ENCODE results near the gene RPP25L. TPM values are rescaled to one million over a fixed set of nuclear protein-coding genes. Genes with fewer than 3 reads are reported as not detected.

RPP25L gene
- total RNA-seq, 1 experiment from 2014 or later = 42.8 TPM

- H3K27ac Mint-ChIP-seq (ENCODE audit: low read depth, unreplicated experiment) = no peak overlapping the region
- peaks cover 54% of the 10 kb centered on the region for H3K27me3 Mint-ChIP-seq (ENCODE audit: insufficient read depth, unreplicated experiment)
- peak; percentile 16 for DNase-seq (ENCODE audit: unreplicated experiment)
- H3K36me3 Mint-ChIP-seq (ENCODE audit: insufficient read depth, unreplicated experiment) = peaks cover 16% of the 10 kb centered on the region
- POLR2A ChIA-PET = interaction anchor here (1.1 to 3.9 kb wide), 2 partner anchors 10 to 16 kb away, joined by 3 to 19 read pairs; partner anchors contain the start of gene DCTN3
- no peak overlapping the region for H3K4me3 Mint-ChIP-seq (ENCODE audit: unreplicated experiment)
- H3K9me3 Mint-ChIP-seq (ENCODE audit: unreplicated experiment) = no peaks in the 10 kb centered on the region
- H3K4me1 Mint-ChIP-seq (ENCODE audit: insufficient read depth, unreplicated experiment) = peaks cover 30% of the 10 kb centered on the region
- CTCF ChIA-PET = interaction anchor here (1.1 to 1.4 kb wide), 2 partner anchors 13 to 17 kb away, joined by 3 to 5 read pairs; no protein-coding TSS in a partner anchor
- no TSS peak for BruUV-seq (replicated peaks)
- intact Hi-C loops (cut with micrococcal nuclease) = no loop called here
- TF ChIP-seq, protein P1, sequence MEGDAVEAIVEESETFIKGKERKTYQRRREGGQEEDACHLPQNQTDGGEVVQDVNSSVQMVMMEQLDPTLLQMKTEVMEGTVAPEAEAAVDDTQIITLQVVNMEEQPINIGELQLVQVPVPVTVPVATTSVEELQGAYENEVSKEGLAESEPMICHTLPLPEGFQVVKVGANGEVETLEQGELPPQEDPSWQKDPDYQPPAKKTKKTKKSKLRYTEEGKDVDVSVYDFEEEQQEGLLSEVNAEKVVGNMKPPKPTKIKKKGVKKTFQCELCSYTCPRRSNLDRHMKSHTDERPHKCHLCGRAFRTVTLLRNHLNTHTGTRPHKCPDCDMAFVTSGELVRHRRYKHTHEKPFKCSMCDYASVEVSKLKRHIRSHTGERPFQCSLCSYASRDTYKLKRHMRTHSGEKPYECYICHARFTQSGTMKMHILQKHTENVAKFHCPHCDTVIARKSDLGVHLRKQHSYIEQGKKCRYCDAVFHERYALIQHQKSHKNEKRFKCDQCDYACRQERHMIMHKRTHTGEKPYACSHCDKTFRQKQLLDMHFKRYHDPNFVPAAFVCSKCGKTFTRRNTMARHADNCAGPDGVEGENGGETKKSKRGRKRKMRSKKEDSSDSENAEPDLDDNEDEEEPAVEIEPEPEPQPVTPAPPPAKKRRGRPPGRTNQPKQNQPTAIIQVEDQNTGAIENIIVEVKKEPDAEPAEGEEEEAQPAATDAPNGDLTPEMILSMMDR (IDR thresholded peaks at IDR 0.05; ENCODE audit: unreplicated experiment) = no peak
Measured at GRCh38 chr9:34630402-34631154, 18.7 kb upstream of the RPP25L start.

DNA sequence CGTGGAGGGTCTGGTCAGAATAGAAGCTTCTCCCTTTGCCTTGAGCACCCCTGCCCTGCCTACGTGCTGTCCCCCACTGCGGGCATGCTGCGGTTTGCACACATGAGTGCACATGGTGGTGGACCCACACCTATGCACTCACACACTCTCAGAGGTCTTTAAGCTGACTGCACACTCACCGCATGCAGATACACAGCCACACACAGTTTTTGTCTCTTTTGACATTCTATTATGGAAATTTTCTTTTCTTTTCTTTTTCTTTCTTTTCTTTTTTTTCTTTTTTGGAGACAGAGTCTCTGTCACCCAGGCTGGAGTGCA is 17.6 kb upstream of the RPP25L start:
- peak overlapping the region; percentile 38 for H3K4me3 Mint-ChIP-seq (ENCODE audit: unreplicated experiment)
- POLR2A ChIA-PET = interaction anchor here (3.9 kb wide), 1 partner anchor 9 kb away, joined by 19 read pairs; the partner anchor contains the start of gene DCTN3
- no peaks in the 10 kb centered on the region for H3K9me3 Mint-ChIP-seq (ENCODE audit: unreplicated experiment)
- TF ChIP-seq, protein P1 (IDR thresholded peaks at IDR 0.05; ENCODE audit: unreplicated experiment) = no peak
- H3K4me1 Mint-ChIP-seq (ENCODE audit: insufficient read depth, unreplicated experiment) = peaks cover 26% of the 10 kb centered on the region
- BruUV-seq (replicated peaks) = no TSS peak
- intact Hi-C loops (cut with micrococcal nuclease) = no loop called here
- DNase-seq (ENCODE audit: unreplicated experiment) = no peak
- peaks cover 6% of the 10 kb centered on the region for H3K36me3 Mint-ChIP-seq (ENCODE audit: insufficient read depth, unreplicated experiment)
- no peak overlapping the region for H3K27ac Mint-ChIP-seq (ENCODE audit: low read depth, unreplicated experiment)
- CTCF ChIA-PET = interaction anchor here (0.8 to 1.5 kb wide), 3 partner anchors 73 to 270 kb away, joined by 3 to 4 read pairs (median 3); no protein-coding TSS in a partner anchor
- peaks cover 56% of the 10 kb centered on the region for H3K27me3 Mint-ChIP-seq (ENCODE audit: insufficient read depth, unreplicated experiment)

DNA sequence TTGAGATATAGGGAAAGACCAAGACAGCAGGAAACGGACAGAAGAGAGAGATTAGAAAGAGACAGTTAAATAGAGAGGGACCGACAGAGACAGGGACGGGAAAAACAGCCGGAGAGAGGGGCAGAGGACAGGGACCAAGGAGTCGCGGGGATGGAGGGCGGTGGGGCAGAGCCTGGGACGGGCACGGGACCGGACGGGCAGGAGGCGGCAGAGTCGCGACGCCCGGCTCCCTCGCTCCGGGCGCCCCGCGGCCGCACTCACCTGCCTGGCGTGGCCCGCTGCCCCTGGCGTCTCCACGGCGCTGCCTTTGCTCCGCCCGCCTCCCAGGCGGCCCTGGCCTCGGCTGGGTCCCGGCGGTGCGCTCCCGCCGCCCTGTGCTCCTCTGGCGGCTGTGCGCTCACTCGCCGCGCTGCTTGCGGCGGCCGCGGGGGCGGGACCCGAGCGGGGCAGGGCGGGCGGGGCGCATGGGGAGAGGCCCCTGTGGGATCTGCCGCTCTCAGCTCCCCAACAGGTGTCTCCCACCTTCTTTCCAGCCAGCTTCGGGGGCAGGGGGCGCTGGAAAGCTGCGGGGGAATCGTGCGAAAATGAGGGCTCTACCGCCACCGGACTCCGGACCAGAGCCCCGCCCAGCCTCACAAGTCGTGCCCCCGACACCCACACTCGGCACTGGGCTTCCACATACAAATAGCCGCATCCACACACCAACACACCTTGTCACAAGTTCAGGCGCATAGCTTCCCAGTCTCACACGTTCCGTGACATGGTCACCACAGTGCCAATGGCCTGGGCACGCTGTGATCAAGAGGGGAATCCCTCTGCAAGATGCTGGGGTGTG is 17.0 kb upstream of the RPP25L start, which contains the start of gene ARID3C:
TSS of gene ARID3C (minus strand) at position 411 of the 835 bp plus-strand sequence. CDS start 1,052 bp downstream, outside the sequence.
- peaks cover 56% of the 10 kb centered on the region for H3K27me3 Mint-ChIP-seq (ENCODE audit: insufficient read depth, unreplicated experiment)
- POLR2A ChIA-PET = interaction anchor here (3.9 kb wide), 1 partner anchor 8 kb away, joined by 19 read pairs; the partner anchor contains the start of gene DCTN3
- H3K27ac Mint-ChIP-seq (ENCODE audit: low read depth, unreplicated experiment) = peak within 1 kb of the TSS; percentile 2
- BruUV-seq (replicated peaks) = no TSS peak
- no peaks in the 10 kb centered on the region for H3K36me3 Mint-ChIP-seq (ENCODE audit: insufficient read depth, unreplicated experiment)
- H3K4me3 Mint-ChIP-seq (ENCODE audit: unreplicated experiment) = peak within 1 kb of the TSS; percentile 66
- intact Hi-C loops (cut with micrococcal nuclease) = no loop called here
- H3K9me3 Mint-ChIP-seq (ENCODE audit: unreplicated experiment) = no peaks in the 10 kb centered on the region
- no peak for DNase-seq (ENCODE audit: unreplicated experiment)
- CTCF ChIA-PET = interaction anchor here (0.8 to 1.5 kb wide), 3 partner anchors 74 to 271 kb away, joined by 3 to 4 read pairs (median 3); no protein-coding TSS in a partner anchor
- H3K4me1 Mint-ChIP-seq (ENCODE audit: insufficient read depth, unreplicated experiment) = peaks cover 22% of the 10 kb centered on the region
- TF ChIP-seq, protein P1 (IDR thresholded peaks at IDR 0.05; ENCODE audit: unreplicated experiment) = no peak
